H1 (cell line): ENCODE measurements around the gene AHNAK2.
"Not testable (repeated sequence)": the region's sequence is repeated elsewhere in the genome, so short reads cannot be mapped to it uniquely, and the experiment has no call there.

Experiments
- BACH1 ChIP-seq: IDR thresholded peaks from 2 replicates; pipeline ENCODE4 v1.6.1; 2012; ENCODE audit warnings: low read length, improper control_type of control experiment
- CTCF ChIP-seq, 3 experiments: IDR thresholded peaks; 1 replicate in 2 of 3; 2 replicates in 1 of 3; pipeline versions ENCODE4 v1.5.1 to v1.6.1; 2011; ENCODE audit warnings: low read length in 3 of 3, mild to moderate bottlenecking in 3 of 3, inconsistent platforms in 2 of 3, low read depth in 1 of 3, moderate library complexity in 1 of 3; ENCODE audit not compliant: insufficient read depth in 1 of 3; ENCODE audit errors: control extremely low read depth in 1 of 3
- E2F6 ChIP-seq: IDR thresholded peaks from 2 replicates; pipeline ENCODE4 v1.6.1; 2012; ENCODE audit warnings: inconsistent platforms
- EZH2 ChIP-seq: fragments of 200-600 bp; sonication (generic); IDR thresholded peaks from 2 replicates; pipeline ENCODE4 v1.7.1; 2012; ENCODE audit warnings: low read depth, mild to moderate bottlenecking, moderate library complexity, low read length, inconsistent platforms; ENCODE audit not compliant: severe bottlenecking
- GTF2F1 ChIP-seq: IDR thresholded peaks from 2 replicates; pipeline ENCODE4 v1.6.1; 2012; ENCODE audit warnings: low read depth, low read length, improper control_type of control experiment, borderline replicate concordance
- KDM5A ChIP-seq: fragments of 200-600 bp; IDR thresholded peaks from 2 replicates; pipeline ENCODE4 v1.7.1; 2012; ENCODE audit warnings: mild to moderate bottlenecking, low read length, inconsistent platforms, mixed read lengths
- POLR2AphosphoS5 ChIP-seq: IDR thresholded peaks from 2 replicates; pipeline ENCODE4 v1.6.1; 2011; ENCODE audit warnings: low read depth, low read length
- USF2 ChIP-seq: IDR thresholded peaks from 2 replicates; pipeline ENCODE4 v1.6.1; 2011; ENCODE audit warnings: low read length, improper control_type of control experiment

- not testable (repeated sequence) for TF ChIP-seq E2F6; USF2; GTF2F1; CTCF (IDR thresholded peaks at IDR 0.05; ENCODE audit: control extremely low read depth in 1 of 3, insufficient read depth in 1 of 3, low read depth in 1 of 3, low read length in 3 of 3); KDM5A; EZH2; POLR2AphosphoS5; BACH1
Observed at GRCh38 chr14:105027718-105028117, 49.5 kb upstream of the AHNAK2 start.
